ENCODE measurements around the gene ST6GALNAC3. TPM values are rescaled to one million over a fixed set of nuclear protein-coding genes. Genes with fewer than 3 reads are reported as not detected.

The ST6GALNAC3 gene
- polyA plus RNA-seq, 2 of the 4 experiments (the other 2 are of a cell fraction): 1.1 to 1.2 TPM

- no peak overlapping the region for H3K27ac ChIP-seq
- no peaks in the 10 kb centered on the region for H3K9me3 ChIP-seq
- ATAC-seq: no peak
- TF ChIP-seq KDM5A (IDR thresholded peaks at IDR 0.05) (no peak), FOSL2 (IDR thresholded peaks at IDR 0.05) (no peak), FOSL2 (CRISPR knock-in tag; IDR thresholded peaks at IDR 0.05) (no peak)
- no peak for DNase-seq (ENCODE audit: low read depth in 1 of 2, low spot score in 1 of 2)
- H3K4me3 ChIP-seq: no peak overlapping the region
- no peak for FAIRE-seq
- CTCF ChIA-PET: interaction anchor here (0.7 kb wide), 1 partner anchor 270 kb away, joined by 3 read pairs; no protein-coding TSS in a partner anchor
- POLR2A ChIA-PET: no interaction called here
- H3K4me1 ChIP-seq: no peaks in the 10 kb centered on the region
- H3K4me2 ChIP-seq: no peak overlapping the region
Observed at GRCh38 chr1:76179219-76179698, 104.7 kb downstream of the ST6GALNAC3 start.

DNA sequence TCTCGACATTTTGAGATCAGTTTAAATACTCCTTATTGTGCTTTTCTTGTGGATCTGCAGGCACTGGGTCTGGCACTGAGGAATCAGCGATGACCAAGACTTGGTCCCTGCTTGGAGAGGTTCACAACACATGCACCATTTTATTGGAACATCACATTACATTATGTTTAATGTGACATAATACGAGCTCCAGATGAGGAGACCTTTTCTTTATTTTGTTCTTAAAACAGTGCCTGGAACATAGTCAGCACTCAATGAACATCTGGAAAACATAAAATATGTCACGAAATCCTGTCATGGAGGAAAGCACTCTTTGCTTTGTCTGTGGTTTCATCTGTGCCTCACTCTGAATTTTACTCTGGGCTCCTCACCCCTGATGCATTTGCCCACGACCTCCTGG is 110.7 kb downstream of the ST6GALNAC3 start:
- 11% methylated on average over 5 of the region's 5 CpGs for WGBS (ENCODE audit: missing lambda C conversion rate)
- H3K9me3 ChIP-seq: no peaks in the 10 kb centered on the region
- H3K4me2 ChIP-seq: no peak overlapping the region
- POLR2A ChIA-PET: no interaction called here
- TF ChIP-seq CHD2 (IDR thresholded peaks at IDR 0.05; ENCODE audit: low read length, partially characterized antibody): no peak
- TF ChIP-seq EHMT2 (IDR thresholded peaks at IDR 0.05; ENCODE audit: low read depth): no peak
- TF ChIP-seq HES2 (IDR thresholded peaks at IDR 0.05): no peak
- TF ChIP-seq ELK1 (IDR thresholded peaks at IDR 0.05; ENCODE audit: low read depth, low read length): no peak
- no peak for TF ChIP-seq BCL3 (IDR thresholded peaks at IDR 0.05)
- no peak for TF ChIP-seq MAFK (IDR thresholded peaks at IDR 0.05; ENCODE audit: partially characterized antibody)
- no peak for TF ChIP-seq CTCF (IDR thresholded peaks at IDR 0.05)
- no peak for TF ChIP-seq NPAS2 (CRISPR knock-in tag; IDR thresholded peaks at IDR 0.05; ENCODE audit: borderline replicate concordance)
- TF ChIP-seq FOSB (CRISPR knock-in tag; IDR thresholded peaks at IDR 0.05): no peak
- TF ChIP-seq ZNF302 (CRISPR knock-in tag; IDR thresholded peaks at IDR 0.05): no peak
- TF ChIP-seq SREBF2 (IDR thresholded peaks at IDR 0.05): no peak
- no peak for TF ChIP-seq POLR2AphosphoS2 (conservative IDR thresholded peaks at IDR 0.05; ENCODE audit: low read length)
- no peak for TF ChIP-seq BHLHE40 (IDR thresholded peaks at IDR 0.05; ENCODE audit: low read depth, low read length)
- TF ChIP-seq TP53 (CRISPR knock-in tag; IDR thresholded peaks at IDR 0.05): no peak
- no peaks in the 10 kb centered on the region for H3K4me1 ChIP-seq
- H3K27ac ChIP-seq: no peak overlapping the region
- CTCF ChIA-PET: no interaction called here
- no peak overlapping the region for H3K4me3 ChIP-seq
- FAIRE-seq: no peak
- ATAC-seq: no peak
- DNase-seq (ENCODE audit: low read depth in 1 of 2, low spot score in 1 of 2): no peak

- ATAC-seq (no peak), DNase-seq (ENCODE audit: low read depth in 1 of 2, low spot score in 1 of 2) (no peak), FAIRE-seq (no peak)
- WGBS (ENCODE audit: missing lambda C conversion rate): 23% methylated on average over 6 of the region's 6 CpGs
- H3K4me1 ChIP-seq: no peaks in the 10 kb centered on the region
- no peak overlapping the region for H3K27ac ChIP-seq
- POLR2A ChIA-PET: no interaction called here
- H3K9me3 ChIP-seq: no peaks in the 10 kb centered on the region
- CTCF ChIA-PET: no interaction called here
- no peak overlapping the region for H3K4me2 ChIP-seq
- no peak overlapping the region for H3K4me3 ChIP-seq
- no peak for TF ChIP-seq EP300 (IDR thresholded peaks at IDR 0.05)
- no peak for TF ChIP-seq MAFK (IDR thresholded peaks at IDR 0.05; ENCODE audit: partially characterized antibody)
- no peak for TF ChIP-seq KDM5A (IDR thresholded peaks at IDR 0.05)
- TF ChIP-seq PHF8 (IDR thresholded peaks at IDR 0.05; ENCODE audit: borderline replicate concordance, low read depth): no peak
- TF ChIP-seq SREBF2 (IDR thresholded peaks at IDR 0.05): no peak
- no peak for TF ChIP-seq TFCP2L1 (CRISPR knock-in tag; IDR thresholded peaks at IDR 0.05)
- TF ChIP-seq EHMT2 (IDR thresholded peaks at IDR 0.05; ENCODE audit: low read depth): no peak
- TF ChIP-seq HDAC2 (IDR thresholded peaks at IDR 0.05): no peak
- TF ChIP-seq POLR2AphosphoS2 (conservative IDR thresholded peaks at IDR 0.05; ENCODE audit: low read length): no peak
- no peak for TF ChIP-seq RCOR1 (IDR thresholded peaks at IDR 0.05; ENCODE audit: low read depth, low read length)
Observed at GRCh38 chr1:76186554-76187170, 112.1 kb downstream of the ST6GALNAC3 start.

Measured in A549 (cell line).